Measurements from ENCODE around the gene RGS13. TPM values are rescaled to one million over a fixed set of nuclear protein-coding genes. Genes with fewer than 3 reads are reported as not detected.

Gene RGS13
- total and polyA plus RNA-seq, 2 donors (not counting 3 experiments of a cell fraction or from before 2014, with no cell fraction given), result not detected

DNA sequence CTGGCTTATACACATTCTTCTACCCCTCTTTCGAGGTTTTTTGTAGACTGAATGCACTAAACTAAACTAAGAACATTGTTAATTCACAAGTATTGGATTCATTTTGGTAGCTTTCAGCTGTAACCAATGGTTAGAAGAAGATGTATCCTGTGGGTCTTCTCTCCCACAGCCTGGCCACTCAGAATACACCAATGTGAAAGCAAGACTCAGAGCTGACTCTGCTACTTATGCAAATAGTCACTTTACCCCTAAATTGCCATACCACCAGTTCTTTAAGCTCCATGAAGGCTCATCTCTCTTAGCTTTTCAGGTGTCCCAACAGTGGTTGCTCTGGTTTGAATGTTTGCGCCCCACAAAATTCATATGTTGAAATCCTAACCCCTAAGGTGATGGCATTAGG is 60.1 kb downstream of the RGS13 start:
- H2AFZ ChIP-seq (ENCODE audit: low read depth, low read length), result no peak overlapping the region
- H3K27me3 ChIP-seq (ENCODE audit: control insufficient read depth in 2 of 2, insufficient read depth in 2 of 2, low read length in 2 of 2), result no peaks in the 10 kb centered on the region
- dilution Hi-C loops (cut with MboI; ENCODE audit: extremely low pct_ligation_motif_present, low sequenced_read_pairs) (no loop called here), intact Hi-C loops (cut with micrococcal nuclease) (no loop called here)
- no peaks in the 10 kb centered on the region for H3K9me3 ChIP-seq (replicated peaks; ENCODE audit: control insufficient read depth, insufficient read depth, low read length)
- H3K9me1 ChIP-seq (replicated peaks; ENCODE audit: control insufficient read depth, extremely low read depth, insufficient read depth, low read length), result no peaks in the 10 kb centered on the region
- H4K20me1 ChIP-seq (replicated peaks; ENCODE audit: control insufficient read depth, extremely low read depth, insufficient read depth, low read length), result no peaks in the 10 kb centered on the region
- H3K36me3 ChIP-seq (ENCODE audit: control insufficient read depth in 2 of 2, extremely low read depth in 1 of 2, insufficient read depth in 2 of 2, low read length in 2 of 2), result no peaks in the 10 kb centered on the region
- peaks cover 9% of the 10 kb centered on the region for H3K4me1 ChIP-seq (ENCODE audit: control insufficient read depth, extremely low read depth, insufficient read depth, low read length)
- ChIA-PET CTCF (no interaction called here), POLR2A (no interaction called here)
- no peaks in the 10 kb centered on the region for H3K79me2 ChIP-seq (ENCODE audit: control insufficient read depth, insufficient read depth, low read length)
- no peak overlapping the region for H3K27ac ChIP-seq (ENCODE audit: insufficient read depth, low read depth, low read length)
- DNase-seq (ENCODE audit: low read depth, low spot score), result no peak
- no peak overlapping the region for H3K4me3 ChIP-seq (replicated peaks in 1 of 3; ENCODE audit: insufficient read depth in 1 of 3, low read depth in 1 of 3, low read length in 3 of 3)
- no peak for FAIRE-seq
- TF ChIP-seq, protein P1, sequence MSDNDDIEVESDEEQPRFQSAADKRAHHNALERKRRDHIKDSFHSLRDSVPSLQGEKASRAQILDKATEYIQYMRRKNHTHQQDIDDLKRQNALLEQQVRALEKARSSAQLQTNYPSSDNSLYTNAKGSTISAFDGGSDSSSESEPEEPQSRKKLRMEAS (IDR thresholded peaks at IDR 0.05; ENCODE audit: insufficient read depth, insufficient read length), result no peak
- TF ChIP-seq POLR2AphosphoS5 (IDR thresholded peaks at IDR 0.05; ENCODE audit: insufficient read depth, low read depth, low read length), result no peak
- no peak for TF ChIP-seq MYC (IDR thresholded peaks at IDR 0.05; ENCODE audit: low read depth, low read length)
- no peak for TF ChIP-seq EZH2 (IDR thresholded peaks at IDR 0.05; ENCODE audit: borderline replicate concordance, low read depth, low read length, severe bottlenecking)
- TF ChIP-seq, protein P2, sequence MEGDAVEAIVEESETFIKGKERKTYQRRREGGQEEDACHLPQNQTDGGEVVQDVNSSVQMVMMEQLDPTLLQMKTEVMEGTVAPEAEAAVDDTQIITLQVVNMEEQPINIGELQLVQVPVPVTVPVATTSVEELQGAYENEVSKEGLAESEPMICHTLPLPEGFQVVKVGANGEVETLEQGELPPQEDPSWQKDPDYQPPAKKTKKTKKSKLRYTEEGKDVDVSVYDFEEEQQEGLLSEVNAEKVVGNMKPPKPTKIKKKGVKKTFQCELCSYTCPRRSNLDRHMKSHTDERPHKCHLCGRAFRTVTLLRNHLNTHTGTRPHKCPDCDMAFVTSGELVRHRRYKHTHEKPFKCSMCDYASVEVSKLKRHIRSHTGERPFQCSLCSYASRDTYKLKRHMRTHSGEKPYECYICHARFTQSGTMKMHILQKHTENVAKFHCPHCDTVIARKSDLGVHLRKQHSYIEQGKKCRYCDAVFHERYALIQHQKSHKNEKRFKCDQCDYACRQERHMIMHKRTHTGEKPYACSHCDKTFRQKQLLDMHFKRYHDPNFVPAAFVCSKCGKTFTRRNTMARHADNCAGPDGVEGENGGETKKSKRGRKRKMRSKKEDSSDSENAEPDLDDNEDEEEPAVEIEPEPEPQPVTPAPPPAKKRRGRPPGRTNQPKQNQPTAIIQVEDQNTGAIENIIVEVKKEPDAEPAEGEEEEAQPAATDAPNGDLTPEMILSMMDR (IDR thresholded peaks at IDR 0.05; ENCODE audit: extremely low read depth in 1 of 2, insufficient read depth in 1 of 2, low read depth in 1 of 2, low read length in 2 of 2), result no peak
- TF ChIP-seq GATA2 (IDR thresholded peaks at IDR 0.05; ENCODE audit: insufficient read depth, insufficient read length, low read depth, low read length), result no peak
- TF ChIP-seq JUN (IDR thresholded peaks at IDR 0.05; ENCODE audit: borderline replicate concordance, insufficient read depth, insufficient read length, low read depth), result no peak
- TF ChIP-seq POLR2A (IDR thresholded peaks at IDR 0.05; ENCODE audit: low read depth, low read length), result no peak
- TF ChIP-seq FOS (IDR thresholded peaks at IDR 0.05; ENCODE audit: borderline replicate concordance, insufficient read depth, low read length), result no peak
- H3K4me2 ChIP-seq (ENCODE audit: insufficient read depth, low read length), result no peak overlapping the region
- BruUV-seq (replicated peaks), result no TSS peak
- H3K9ac ChIP-seq (replicated peaks; ENCODE audit: extremely low read depth, insufficient read depth, low read length), result no peak overlapping the region

Data from endothelial cell of umbilical vein (primary cell).